Esophagus mucosa (tissue), 1 donor: ENCODE data around the gene PPP2R1A. TPM values are rescaled to one million over a fixed set of nuclear protein-coding genes. Genes with fewer than 3 reads are reported as not detected.
"Not testable (repeated sequence)": the region's sequence is repeated elsewhere in the genome, so short reads cannot be mapped to it uniquely, and the experiment has no call there.

Experiments
- ATAC-seq: fragments of 200-7000 bp; cut with Tn5 transposase; one replicate; pipeline ENCODE4 v1.9.1; 2020
- total RNA-seq: library from RNA; stranded (reverse); gene quantifications from one replicate; pipeline ENCODE4 v1.2.4, GENCODE V29; 2023
- donor health status: DM: yes; HTN: yes; CAD: no.

Gene PPP2R1A
- total RNA-seq, 1 donor from 2014 or later: 168 TPM

GRCh38 chr19:52248241-52248640 is 58.4 kb downstream of the PPP2R1A start:
- peak; percentile 46 for ATAC-seq

DNA sequence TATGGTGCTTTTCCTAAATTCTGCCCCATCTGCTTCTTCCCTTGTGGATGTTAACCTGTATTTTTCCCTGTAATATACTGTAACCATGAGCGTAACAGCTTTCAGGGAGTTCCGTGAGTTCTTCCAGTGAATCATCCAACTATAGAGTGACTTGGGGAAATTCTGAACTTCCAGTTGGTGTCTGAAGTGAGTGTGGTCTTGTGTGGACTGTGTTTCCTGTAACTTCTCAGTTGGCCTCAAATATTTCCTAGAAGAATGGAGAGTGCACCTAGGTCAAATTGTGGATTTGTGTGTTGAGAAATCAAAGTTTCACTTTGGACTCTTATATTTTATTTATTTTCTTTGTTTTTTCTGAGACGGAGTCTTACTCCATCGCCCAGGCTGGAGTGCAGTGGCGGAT is 68.6 kb downstream of the PPP2R1A start:
- no peak for ATAC-seq

DNA sequence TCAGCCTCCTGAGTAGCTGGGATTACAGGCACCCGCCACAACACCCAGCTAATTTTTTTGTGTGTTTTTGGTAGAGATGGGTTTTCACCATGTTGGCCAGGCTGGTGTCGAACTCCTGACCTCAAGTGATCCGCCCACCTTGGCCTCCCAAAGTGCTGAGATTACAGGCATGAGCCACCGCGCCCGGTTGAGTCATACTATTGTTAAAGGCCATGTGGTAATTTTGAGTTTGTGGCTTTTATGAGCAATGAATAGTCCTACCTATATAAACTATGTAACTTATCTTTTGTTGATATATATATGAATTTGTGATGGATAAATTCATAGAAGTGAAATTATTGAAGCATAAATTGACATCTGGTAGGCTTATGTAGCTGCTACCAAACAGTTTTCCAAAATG is 75.7 kb downstream of the PPP2R1A start:
- not testable (repeated sequence) for ATAC-seq

DNA sequence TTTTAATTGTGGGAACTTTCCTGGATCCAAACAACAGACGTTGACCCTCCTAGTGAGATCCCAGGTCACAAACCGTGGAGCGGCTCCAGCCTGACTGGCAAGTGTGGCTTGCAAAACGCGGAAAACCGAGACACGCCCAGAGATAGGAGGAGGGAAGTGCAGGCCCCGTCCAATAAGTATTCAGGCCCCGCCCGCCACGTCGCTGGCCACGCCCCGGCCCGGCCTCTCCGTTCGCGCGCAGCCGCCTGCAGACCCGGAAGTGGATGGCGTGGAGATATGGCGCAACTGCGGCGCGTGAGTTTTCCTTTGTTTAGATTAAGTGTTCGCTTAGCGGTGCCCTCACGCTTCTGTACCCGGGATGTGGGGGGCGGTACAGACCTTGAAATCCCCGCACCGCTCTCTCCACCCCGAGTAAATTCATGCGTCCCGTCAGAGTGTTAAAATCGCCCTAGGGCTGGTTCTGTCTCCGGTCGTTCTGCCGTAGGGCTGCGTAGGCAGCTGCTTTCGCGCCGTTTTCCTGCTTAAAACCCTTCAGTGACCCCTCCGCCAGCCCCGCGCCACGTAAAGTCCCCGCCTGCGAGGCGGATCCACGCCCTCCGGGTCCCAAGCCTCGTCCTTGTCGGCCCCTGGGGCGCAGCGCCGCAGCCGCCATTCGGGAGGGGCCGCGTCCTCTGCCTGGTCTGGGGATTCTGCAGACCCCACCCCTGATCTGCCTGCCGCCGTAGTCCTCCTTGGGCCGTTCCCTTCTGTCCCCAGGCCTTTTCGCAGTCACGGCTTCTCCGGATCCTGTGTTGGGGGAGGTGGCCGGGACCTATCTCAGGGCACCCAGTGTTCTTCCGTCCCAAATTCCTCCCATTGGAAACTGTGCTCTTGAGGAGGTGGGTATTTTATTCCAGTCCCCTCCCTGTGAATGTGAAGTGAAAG is 79.7 kb downstream of the PPP2R1A start, which contains the start of gene ZNF766:
Gene ZNF766 (plus strand): TSS at position 250 of the 924 bp plus-strand sequence. CDS start 27 bp downstream, at position 277.
- peak; percentile 100 for ATAC-seq

GRCh38 chr19:52270266-52270885 is 80.5 kb downstream of the PPP2R1A start:
- no peak for ATAC-seq

- no peak for ATAC-seq
Measured at GRCh38 chr19:52273301-52273700, 83.4 kb downstream of the PPP2R1A start.

GRCh38 chr19:52274191-52274590 is 84.3 kb downstream of the PPP2R1A start:
- ATAC-seq: no peak

- ATAC-seq: no peak
Measured at GRCh38 chr19:52275988-52276387, 86.1 kb downstream of the PPP2R1A start.

DNA sequence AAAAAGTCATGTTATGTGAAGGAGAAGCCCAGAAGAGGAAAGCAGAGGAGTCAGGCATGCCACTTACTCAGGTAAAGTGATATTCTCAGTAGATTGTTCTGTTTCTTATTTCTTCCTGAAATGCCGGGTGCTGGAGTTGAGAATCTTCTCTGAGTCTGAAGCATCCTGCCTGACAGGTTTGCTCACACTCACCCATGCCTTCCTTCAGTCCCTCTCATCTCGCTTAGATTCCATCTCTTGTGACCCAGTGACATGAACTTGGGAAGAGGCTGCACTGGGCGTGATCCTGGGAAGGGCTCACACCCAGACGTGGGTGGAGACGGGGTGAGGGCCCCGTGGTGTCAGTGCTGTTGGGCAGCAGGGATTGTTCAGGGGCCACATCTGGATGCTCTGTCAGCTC is 87.6 kb downstream of the PPP2R1A start:
- ATAC-seq: no peak

Other genes starting within 250 kb of the PPP2R1A start
- 5.7 TPM for gene ZNF350, start 203.2 kb upstream of the PPP2R1A start, total RNA-seq
- gene ZNF615, start 181.8 kb upstream of the PPP2R1A start, total RNA-seq: 5.2 TPM
- 3.6 TPM for gene ZNF614, start 161.7 kb upstream of the PPP2R1A start, total RNA-seq
- 5.9 TPM for gene ZNF432, start 141.2 kb upstream of the PPP2R1A start, total RNA-seq
- gene ZNF841, start 94.3 kb upstream of the PPP2R1A start, total RNA-seq: 8.2 TPM
- 5.7 TPM for gene ZNF616, start 50.1 kb upstream of the PPP2R1A start, total RNA-seq
- 7.9 TPM for gene ZNF836, start 18.4 kb upstream of the PPP2R1A start, total RNA-seq
- 6.4 TPM for gene ZNF766, start 79.5 kb downstream of the PPP2R1A start, total RNA-seq
- 7.2 TPM for gene ZNF480, start 107.1 kb downstream of the PPP2R1A start, total RNA-seq
- 0.24 TPM for gene ZNF610, start 146.2 kb downstream of the PPP2R1A start, total RNA-seq
- gene ZNF880, start 179.9 kb downstream of the PPP2R1A start, total RNA-seq: 3.5 TPM
- 10.8 TPM for gene ZNF528, start 207.8 kb downstream of the PPP2R1A start, total RNA-seq
- gene ZNF534, start 239.1 kb downstream of the PPP2R1A start, total RNA-seq: not detected